Astrocyte (in vitro differentiated cells and primary cell): ENCODE data around the gene GPS2. TPM values are rescaled to one million over a fixed set of nuclear protein-coding genes. Genes with fewer than 3 reads are reported as not detected.

ENCODE experiments used
- DNase-seq: peaks from one replicate; pipeline ENCODE4 v3.0.0-alpha.2; 2010; ENCODE audit warnings: low read depth
- FAIRE-seq: peaks from 2 replicates; lab custom pipeline; 2011; peaks lifted over from hg19 to GRCh38; lab: Jason Lieb, UNC
- H2AFZ ChIP-seq: 2 replicates; pipeline ENCODE4 v1.6.0; 2012; ENCODE audit warnings: low read depth, low read length, inconsistent platforms
- H3K27ac ChIP-seq: 2 replicates; pipeline ENCODE4 v1.5.1; 2011; ENCODE audit warnings: low read depth, low read length, inconsistent platforms
- H3K27me3 ChIP-seq: 2 replicates; pipeline ENCODE4 v1.6.0; 2011; ENCODE audit warnings: low read length, inconsistent platforms; ENCODE audit not compliant: insufficient read depth
- H3K36me3 ChIP-seq: 2 replicates; pipeline ENCODE4 v1.5.1; 2011; ENCODE audit warnings: low read length, inconsistent platforms; ENCODE audit not compliant: insufficient read depth
- H3K4me1 ChIP-seq: 2 replicates; pipeline ENCODE4 v1.5.1; 2011; ENCODE audit warnings: low read length, inconsistent platforms; ENCODE audit not compliant: insufficient read depth
- H3K4me2 ChIP-seq: 2 replicates; pipeline ENCODE4 v1.6.0; 2012; ENCODE audit warnings: low read length, inconsistent platforms
- H3K4me3 ChIP-seq: 2 replicates; pipeline ENCODE4 v1.5.1; 2011; ENCODE audit warnings: low read depth, mild to moderate bottlenecking, low read length, inconsistent platforms; ENCODE audit not compliant: insufficient read depth
- H3K79me2 ChIP-seq: 2 replicates; pipeline ENCODE4 v1.6.0; 2012; ENCODE audit warnings: mild to moderate bottlenecking, low read length, inconsistent platforms; ENCODE audit not compliant: insufficient read depth
- H3K9ac ChIP-seq: 2 replicates; pipeline ENCODE4 v1.6.0; 2012; ENCODE audit warnings: mild to moderate bottlenecking, low read length, inconsistent platforms
- H3K9me3 ChIP-seq: 2 replicates; pipeline ENCODE4 v1.5.1; 2012; ENCODE audit warnings: low read depth, mild to moderate bottlenecking, low read length, inconsistent platforms; ENCODE audit not compliant: insufficient read depth
- H4K20me1 ChIP-seq: 2 replicates; pipeline ENCODE4 v1.6.0; 2012; ENCODE audit warnings: low read length, inconsistent platforms; ENCODE audit not compliant: insufficient read depth
- H3K27ac Mint-ChIP-seq: one replicate; pipeline ENCODE4 v1.8.0; 2021; ENCODE audit warnings: mild to moderate bottlenecking, mixed read lengths; ENCODE audit not compliant: unreplicated experiment
- H3K27me3 Mint-ChIP-seq: one replicate; pipeline ENCODE4 v1.8.0; 2021; ENCODE audit warnings: low read depth, mixed read lengths; ENCODE audit not compliant: unreplicated experiment
- H3K36me3 Mint-ChIP-seq: one replicate; pipeline ENCODE4 v1.8.0; 2021; ENCODE audit warnings: low read depth, mixed read lengths; ENCODE audit not compliant: unreplicated experiment
- H3K4me1 Mint-ChIP-seq: one replicate; pipeline ENCODE4 v1.8.0; 2021; ENCODE audit warnings: low read depth, mixed read lengths; ENCODE audit not compliant: unreplicated experiment
- H3K4me3 Mint-ChIP-seq: one replicate; pipeline ENCODE4 v1.8.0; 2021; ENCODE audit warnings: mild to moderate bottlenecking, moderate library complexity, mixed read lengths; ENCODE audit not compliant: unreplicated experiment
- H3K9me3 Mint-ChIP-seq: one replicate; pipeline ENCODE4 v1.8.0; 2021; ENCODE audit warnings: mild to moderate bottlenecking, mixed read lengths; ENCODE audit not compliant: unreplicated experiment
- EZH2 ChIP-seq: IDR thresholded peaks from 2 replicates; pipeline ENCODE4 v1.6.1; 2012; ENCODE audit warnings: mild to moderate bottlenecking, low read length, inconsistent platforms; ENCODE audit not compliant: insufficient read depth
- total RNA-seq: library from RNA; stranded (reverse); gene quantifications from 2 replicates; pipeline ENCODE4 v1.2.1, GENCODE V29; 2021
- TF ChIP-seq, protein P1 (sequence below): IDR thresholded peaks from 2 replicates; pipeline ENCODE4 v1.5.1; 2011; ENCODE audit warnings: low read depth, mild to moderate bottlenecking, inconsistent platforms, low read length, moderate library complexity; ENCODE audit not compliant: insufficient read depth

The GPS2 gene
- total RNA-seq, 1 donor from 2014 or later: 49.8 TPM

DNA sequence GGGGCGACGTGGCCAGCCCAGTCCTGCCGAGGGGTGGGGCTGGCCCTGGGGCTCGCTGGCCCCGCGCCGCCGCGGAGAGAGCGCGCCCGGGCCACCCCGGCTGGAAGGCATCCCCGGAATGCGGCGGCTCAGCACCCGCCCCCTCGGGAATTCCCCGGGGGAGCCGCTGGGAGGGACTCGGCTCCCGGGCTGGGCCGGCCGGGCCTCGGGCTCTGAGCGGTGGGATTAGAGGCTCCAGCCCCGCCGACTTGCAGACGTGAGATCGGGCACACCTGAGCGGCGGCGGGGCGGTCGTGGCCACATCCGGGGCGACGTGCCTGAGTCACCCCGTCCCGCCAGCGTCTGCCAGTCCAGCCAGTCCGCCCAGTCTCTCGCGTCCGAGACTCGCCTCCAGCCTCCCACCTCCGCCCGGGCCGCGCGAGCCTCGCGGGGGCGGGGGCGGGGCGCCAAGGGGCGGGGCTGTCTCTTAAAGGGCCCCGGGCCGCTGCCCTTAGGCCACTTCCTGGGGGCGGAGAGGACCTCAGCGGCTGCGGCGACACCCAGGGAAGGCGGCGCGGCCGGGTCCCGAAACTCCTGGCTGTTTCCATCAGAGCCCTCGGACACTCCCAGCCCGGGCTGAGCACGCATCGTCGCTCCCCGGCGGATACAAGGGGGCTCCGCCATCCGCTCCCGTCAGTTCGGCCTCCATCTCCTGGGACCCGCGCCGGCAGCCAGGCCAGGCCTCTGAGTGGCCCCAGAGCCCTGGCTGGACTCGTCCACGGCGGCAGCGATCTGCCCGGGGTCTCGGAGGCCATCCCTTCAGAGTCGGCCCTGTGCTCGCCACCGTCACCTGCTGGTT is 36.7 kb upstream of the GPS2 start, which contains the start of gene KCTD11:
KCTD11 (plus strand) TSS at position 498 of the 838 bp plus-strand sequence.
- Histone ChIP-seq H3K9me3 (no peaks in the 10 kb centered on the region), H3K9ac (peak within 1 kb of the TSS; percentile 99), H4K20me1 (peaks cover 30% of the 10 kb centered on the region), H3K27me3 (peaks cover under 1% of the 10 kb centered on the region), H3K36me3 (no peaks in the 10 kb centered on the region), H3K79me2 (peaks cover 34% of the 10 kb centered on the region), H3K27ac (peak within 1 kb of the TSS; percentile 98), H3K4me2 (peak within 1 kb of the TSS; percentile 97), H3K4me3 (peak within 1 kb of the TSS; percentile 87), H3K4me1 (peaks cover 32% of the 10 kb centered on the region), H2AFZ (peak within 1 kb of the TSS; percentile 80)
- H3K4me3 Mint-ChIP-seq: peak within 1 kb of the TSS; percentile 94
- no peaks in the 10 kb centered on the region for H3K27me3 Mint-ChIP-seq
- peak; percentile 79 for DNase-seq
- FAIRE-seq: no peak
- H3K9me3 Mint-ChIP-seq: no peaks in the 10 kb centered on the region
- TF ChIP-seq EZH2: no peak
- TF ChIP-seq, protein P1, sequence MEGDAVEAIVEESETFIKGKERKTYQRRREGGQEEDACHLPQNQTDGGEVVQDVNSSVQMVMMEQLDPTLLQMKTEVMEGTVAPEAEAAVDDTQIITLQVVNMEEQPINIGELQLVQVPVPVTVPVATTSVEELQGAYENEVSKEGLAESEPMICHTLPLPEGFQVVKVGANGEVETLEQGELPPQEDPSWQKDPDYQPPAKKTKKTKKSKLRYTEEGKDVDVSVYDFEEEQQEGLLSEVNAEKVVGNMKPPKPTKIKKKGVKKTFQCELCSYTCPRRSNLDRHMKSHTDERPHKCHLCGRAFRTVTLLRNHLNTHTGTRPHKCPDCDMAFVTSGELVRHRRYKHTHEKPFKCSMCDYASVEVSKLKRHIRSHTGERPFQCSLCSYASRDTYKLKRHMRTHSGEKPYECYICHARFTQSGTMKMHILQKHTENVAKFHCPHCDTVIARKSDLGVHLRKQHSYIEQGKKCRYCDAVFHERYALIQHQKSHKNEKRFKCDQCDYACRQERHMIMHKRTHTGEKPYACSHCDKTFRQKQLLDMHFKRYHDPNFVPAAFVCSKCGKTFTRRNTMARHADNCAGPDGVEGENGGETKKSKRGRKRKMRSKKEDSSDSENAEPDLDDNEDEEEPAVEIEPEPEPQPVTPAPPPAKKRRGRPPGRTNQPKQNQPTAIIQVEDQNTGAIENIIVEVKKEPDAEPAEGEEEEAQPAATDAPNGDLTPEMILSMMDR: no peak
- peak within 1 kb of the TSS; percentile 99 for H3K27ac Mint-ChIP-seq
- no peaks in the 10 kb centered on the region for H3K36me3 Mint-ChIP-seq
- peaks cover 22% of the 10 kb centered on the region for H3K4me1 Mint-ChIP-seq

DNA sequence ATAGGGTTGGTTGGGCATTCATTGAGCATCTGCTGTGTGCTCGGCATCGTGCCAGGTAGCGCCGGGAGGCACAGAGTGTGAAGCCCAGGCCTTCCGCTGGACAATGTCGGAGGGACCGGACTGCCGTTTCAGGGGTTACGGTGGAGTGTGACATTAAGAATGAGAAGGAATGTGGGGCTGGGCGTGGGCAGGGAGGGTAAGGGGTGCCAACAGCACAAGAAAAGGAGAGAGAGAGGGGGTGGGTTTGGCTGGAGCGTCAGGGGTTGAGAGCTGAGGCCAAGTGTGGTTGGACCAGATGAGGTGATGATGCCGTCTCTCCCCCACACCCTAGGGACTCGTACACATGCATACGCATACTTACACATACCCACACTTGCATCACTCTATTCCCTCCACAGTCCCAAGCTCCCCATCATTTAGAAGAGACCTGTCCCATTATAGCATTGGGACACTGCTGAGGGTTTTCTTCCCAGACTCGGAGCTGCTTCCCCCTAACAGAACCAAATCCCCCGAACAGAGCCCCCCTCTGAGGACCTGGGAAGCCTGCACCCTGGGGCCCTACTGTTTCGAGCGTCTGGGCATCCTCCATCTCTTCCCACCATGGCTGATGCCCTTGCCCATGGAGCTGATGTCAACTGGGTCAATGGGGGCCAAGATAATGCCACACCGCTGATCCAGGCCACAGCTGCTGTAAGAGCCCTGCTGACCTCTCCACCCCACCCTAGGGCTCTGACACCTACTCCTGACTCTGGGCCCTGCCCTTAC is 33.5 kb upstream of the GPS2 start:
- H3K9ac ChIP-seq: no peak overlapping the region
- Mint-ChIP-seq H3K9me3 (no peaks in the 10 kb centered on the region), H3K36me3 (no peaks in the 10 kb centered on the region), H3K4me1 (peaks cover 13% of the 10 kb centered on the region), H3K27me3 (no peaks in the 10 kb centered on the region), H3K4me3 (peak overlapping the region; percentile 79), H3K27ac (peak overlapping the region; percentile 96)
- FAIRE-seq (no peak), DNase-seq (no peak)
- no peak overlapping the region for H3K4me3 ChIP-seq
- H3K4me1 ChIP-seq: peaks cover 20% of the 10 kb centered on the region
- peaks cover 23% of the 10 kb centered on the region for H3K79me2 ChIP-seq
- H3K36me3 ChIP-seq: no peaks in the 10 kb centered on the region
- peaks cover 8% of the 10 kb centered on the region for H4K20me1 ChIP-seq
- H3K27ac ChIP-seq: no peak overlapping the region
- no peak for TF ChIP-seq EZH2
- TF ChIP-seq, protein P1: no peak
- no peaks in the 10 kb centered on the region for H3K27me3 ChIP-seq
- no peak overlapping the region for H3K4me2 ChIP-seq
- no peak overlapping the region for H2AFZ ChIP-seq
- H3K9me3 ChIP-seq: no peaks in the 10 kb centered on the region
